ENCODE measurements around the gene FXR2. TPM values are rescaled to one million over a fixed set of nuclear protein-coding genes. Genes with fewer than 3 reads are reported as not detected.
"Not testable (repeated sequence)": the region's sequence is repeated elsewhere in the genome, so short reads cannot be mapped to it uniquely, and the experiment has no call there.

The FXR2 gene
- polyA plus RNA-seq, 1 donor from 2014 or later: 118 TPM

DNA sequence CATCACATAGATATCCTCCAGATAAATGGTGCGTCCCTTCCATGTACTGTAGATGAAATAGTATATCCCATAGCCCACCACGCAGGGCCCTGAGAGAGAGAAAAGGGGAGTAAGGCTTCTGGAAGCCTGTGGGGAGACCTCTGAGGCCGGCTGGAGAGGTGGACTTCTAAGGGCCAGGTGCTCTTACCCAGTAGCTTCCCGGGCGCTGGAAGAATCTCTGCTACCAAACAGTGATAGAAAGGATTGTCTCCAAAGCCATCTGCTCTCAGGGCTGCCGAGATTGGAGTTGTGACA lies 12.2 kb upstream of the FXR2 start:
- Histone ChIP-seq H3K4me2 (ENCODE audit: low read length) (peak overlapping the region; percentile 87), H4K20me1 (ENCODE audit: insufficient read depth) (no peaks in the 10 kb centered on the region), H2AFZ (ENCODE audit: low read depth, low read length) (peak overlapping the region; percentile 83), H3K27me3 (ENCODE audit: insufficient read depth, low read depth, low read length) (no peaks in the 10 kb centered on the region), H3K36me3 (ENCODE audit: insufficient read depth, low read length) (no peaks in the 10 kb centered on the region), H3K9ac (ENCODE audit: low read length) (peak overlapping the region; percentile 97), H3K27ac (ENCODE audit: low read length) (peak overlapping the region; percentile 96), H3K79me2 (replicated peaks; ENCODE audit: insufficient read depth, low read length) (peaks cover 11% of the 10 kb centered on the region), H3K9me3 (ENCODE audit: low read length) (no peaks in the 10 kb centered on the region), H3K4me3 (ENCODE audit: low read length) (peak overlapping the region; percentile 88), H3K9me2 (ENCODE audit: insufficient read depth, low read length) (no peaks in the 10 kb centered on the region), H3F3A (ENCODE audit: insufficient read depth, low read length, poor library complexity, severe bottlenecking) (no peaks in the 10 kb centered on the region)
- TF ChIP-seq, protein P1, sequence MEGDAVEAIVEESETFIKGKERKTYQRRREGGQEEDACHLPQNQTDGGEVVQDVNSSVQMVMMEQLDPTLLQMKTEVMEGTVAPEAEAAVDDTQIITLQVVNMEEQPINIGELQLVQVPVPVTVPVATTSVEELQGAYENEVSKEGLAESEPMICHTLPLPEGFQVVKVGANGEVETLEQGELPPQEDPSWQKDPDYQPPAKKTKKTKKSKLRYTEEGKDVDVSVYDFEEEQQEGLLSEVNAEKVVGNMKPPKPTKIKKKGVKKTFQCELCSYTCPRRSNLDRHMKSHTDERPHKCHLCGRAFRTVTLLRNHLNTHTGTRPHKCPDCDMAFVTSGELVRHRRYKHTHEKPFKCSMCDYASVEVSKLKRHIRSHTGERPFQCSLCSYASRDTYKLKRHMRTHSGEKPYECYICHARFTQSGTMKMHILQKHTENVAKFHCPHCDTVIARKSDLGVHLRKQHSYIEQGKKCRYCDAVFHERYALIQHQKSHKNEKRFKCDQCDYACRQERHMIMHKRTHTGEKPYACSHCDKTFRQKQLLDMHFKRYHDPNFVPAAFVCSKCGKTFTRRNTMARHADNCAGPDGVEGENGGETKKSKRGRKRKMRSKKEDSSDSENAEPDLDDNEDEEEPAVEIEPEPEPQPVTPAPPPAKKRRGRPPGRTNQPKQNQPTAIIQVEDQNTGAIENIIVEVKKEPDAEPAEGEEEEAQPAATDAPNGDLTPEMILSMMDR (IDR thresholded peaks at IDR 0.05; ENCODE audit: poor library complexity, severe bottlenecking): no peak
- TF ChIP-seq TAF1 (IDR thresholded peaks at IDR 0.05; ENCODE audit: low read depth) (no peak), MXI1 (conservative IDR thresholded peaks at IDR 0.05; ENCODE audit: poor library complexity, severe bottlenecking) (no peak), EZH2 (IDR thresholded peaks at IDR 0.05; ENCODE audit: borderline replicate concordance, insufficient read depth, low read length, poor library complexity, severe bottlenecking) (no peak), POLR2AphosphoS5 (IDR thresholded peaks at IDR 0.05) (no peak), RAD21 (conservative IDR thresholded peaks at IDR 0.05) (no peak)

DNA sequence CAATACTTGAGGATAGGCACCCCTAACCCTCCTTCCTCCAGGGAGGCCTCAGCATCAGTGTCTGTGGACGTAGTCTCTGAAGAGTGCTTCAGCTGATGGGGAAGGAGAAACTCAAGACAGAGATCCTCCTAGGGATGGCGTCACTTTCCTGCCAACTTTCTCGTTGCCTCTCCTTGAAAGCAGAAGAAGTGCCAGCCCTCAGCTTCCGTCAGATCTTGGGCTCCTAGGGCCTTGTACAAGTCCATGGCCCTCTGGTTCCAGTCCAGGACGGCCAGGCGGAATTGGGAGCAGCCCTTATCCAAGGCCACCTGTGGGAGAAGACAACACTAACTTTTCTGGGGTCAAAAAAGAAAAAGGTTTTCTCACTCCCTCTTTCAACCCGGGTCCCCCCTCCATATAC lies 11.6 kb upstream of the FXR2 start:
- Histone ChIP-seq H3K9me3 (ENCODE audit: low read length) (no peaks in the 10 kb centered on the region), H4K20me1 (ENCODE audit: insufficient read depth) (no peaks in the 10 kb centered on the region), H3K36me3 (ENCODE audit: insufficient read depth, low read length) (no peaks in the 10 kb centered on the region), H3K4me2 (ENCODE audit: low read length) (peak overlapping the region; percentile 87), H3F3A (ENCODE audit: insufficient read depth, low read length, poor library complexity, severe bottlenecking) (no peaks in the 10 kb centered on the region), H3K79me2 (replicated peaks; ENCODE audit: insufficient read depth, low read length) (peaks cover 11% of the 10 kb centered on the region), H2AFZ (ENCODE audit: low read depth, low read length) (no peak overlapping the region), H3K9ac (ENCODE audit: low read length) (peak overlapping the region; percentile 97), H3K27me3 (ENCODE audit: insufficient read depth, low read depth, low read length) (no peaks in the 10 kb centered on the region), H3K4me3 (ENCODE audit: low read length) (peak overlapping the region; percentile 88), H3K27ac (ENCODE audit: low read length) (peak overlapping the region; percentile 96), H3K9me2 (ENCODE audit: insufficient read depth, low read length) (no peaks in the 10 kb centered on the region)
- TF ChIP-seq POLR2AphosphoS5 (IDR thresholded peaks at IDR 0.05) (no peak), EP300 (conservative IDR thresholded peaks at IDR 0.05; ENCODE audit: poor library complexity, severe bottlenecking) (no peak), RAD21 (conservative IDR thresholded peaks at IDR 0.05) (no peak)
- TF ChIP-seq, protein P2, sequence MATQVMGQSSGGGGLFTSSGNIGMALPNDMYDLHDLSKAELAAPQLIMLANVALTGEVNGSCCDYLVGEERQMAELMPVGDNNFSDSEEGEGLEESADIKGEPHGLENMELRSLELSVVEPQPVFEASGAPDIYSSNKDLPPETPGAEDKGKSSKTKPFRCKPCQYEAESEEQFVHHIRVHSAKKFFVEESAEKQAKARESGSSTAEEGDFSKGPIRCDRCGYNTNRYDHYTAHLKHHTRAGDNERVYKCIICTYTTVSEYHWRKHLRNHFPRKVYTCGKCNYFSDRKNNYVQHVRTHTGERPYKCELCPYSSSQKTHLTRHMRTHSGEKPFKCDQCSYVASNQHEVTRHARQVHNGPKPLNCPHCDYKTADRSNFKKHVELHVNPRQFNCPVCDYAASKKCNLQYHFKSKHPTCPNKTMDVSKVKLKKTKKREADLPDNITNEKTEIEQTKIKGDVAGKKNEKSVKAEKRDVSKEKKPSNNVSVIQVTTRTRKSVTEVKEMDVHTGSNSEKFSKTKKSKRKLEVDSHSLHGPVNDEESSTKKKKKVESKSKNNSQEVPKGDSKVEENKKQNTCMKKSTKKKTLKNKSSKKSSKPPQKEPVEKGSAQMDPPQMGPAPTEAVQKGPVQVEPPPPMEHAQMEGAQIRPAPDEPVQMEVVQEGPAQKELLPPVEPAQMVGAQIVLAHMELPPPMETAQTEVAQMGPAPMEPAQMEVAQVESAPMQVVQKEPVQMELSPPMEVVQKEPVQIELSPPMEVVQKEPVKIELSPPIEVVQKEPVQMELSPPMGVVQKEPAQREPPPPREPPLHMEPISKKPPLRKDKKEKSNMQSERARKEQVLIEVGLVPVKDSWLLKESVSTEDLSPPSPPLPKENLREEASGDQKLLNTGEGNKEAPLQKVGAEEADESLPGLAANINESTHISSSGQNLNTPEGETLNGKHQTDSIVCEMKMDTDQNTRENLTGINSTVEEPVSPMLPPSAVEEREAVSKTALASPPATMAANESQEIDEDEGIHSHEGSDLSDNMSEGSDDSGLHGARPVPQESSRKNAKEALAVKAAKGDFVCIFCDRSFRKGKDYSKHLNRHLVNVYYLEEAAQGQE (IDR thresholded peaks at IDR 0.05; ENCODE audit: borderline replicate concordance): no peak

DNA sequence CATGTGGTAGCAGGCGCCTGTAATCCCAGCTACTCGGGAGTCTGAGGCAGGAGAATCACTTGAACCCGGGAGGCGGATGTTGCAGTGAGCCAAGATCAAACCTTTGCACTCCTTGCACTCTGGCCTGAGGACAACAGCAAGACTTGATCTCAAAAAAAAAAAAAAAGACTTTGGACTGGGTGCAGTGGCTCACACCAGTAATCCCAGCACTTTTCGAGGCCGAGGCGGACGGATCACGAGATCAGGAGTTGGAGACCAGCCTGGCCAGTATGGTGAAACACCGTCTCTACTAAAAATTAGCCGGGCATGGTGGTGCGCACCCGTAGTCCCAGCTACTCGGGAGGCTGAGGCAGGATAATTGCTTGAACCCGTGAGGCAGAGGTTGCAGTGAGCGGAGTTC lies 11.1 kb upstream of the FXR2 start:
- not testable (repeated sequence) for H3F3A ChIP-seq (ENCODE audit: insufficient read depth, low read length, poor library complexity, severe bottlenecking); H3K9me2 ChIP-seq (ENCODE audit: insufficient read depth, low read length); H2AFZ ChIP-seq (ENCODE audit: low read depth, low read length); H3K9ac ChIP-seq (ENCODE audit: low read length); H3K4me3 ChIP-seq (ENCODE audit: low read length); H3K36me3 ChIP-seq (ENCODE audit: insufficient read depth, low read length); H3K27ac ChIP-seq (ENCODE audit: low read length); H3K9me3 ChIP-seq (ENCODE audit: low read length); H3K27me3 ChIP-seq (ENCODE audit: insufficient read depth, low read depth, low read length); H4K20me1 ChIP-seq (ENCODE audit: insufficient read depth); H3K4me2 ChIP-seq (ENCODE audit: low read length)
- H3K79me2 ChIP-seq (replicated peaks; ENCODE audit: insufficient read depth, low read length): peaks cover 11% of the 10 kb centered on the region

Measured in neural cell (in vitro differentiated cells).